K562 treated with DMSO at 1 percent for 24 hours (cell line): ENCODE results near the gene RNU1-2. TPM values are rescaled to one million over a fixed set of nuclear protein-coding genes. Genes with fewer than 3 reads are reported as not detected.

Experiments
- total RNA-seq: library from RNA; unstranded; fragments of 300-600 nt; gene quantifications from 2 replicates; pipeline ENCODE4 v1.2.3, GENCODE V29; 2022; ENCODE audit warnings: low read depth; ENCODE audit not compliant: insufficient read depth

RNU1-2 gene
- not detected in 2 replicates for total RNA-seq

GRCh38 chr1:16895598-16896315, at the start of gene RNU1-2:
RNU1-2 (plus strand) TSS chr1:16895980.

GRCh38 chr1:16921391-16922185, 25.8 kb downstream of the RNU1-2 start, which contains the start of gene CROCC:
CROCC (plus strand) TSS chr1:16921931; CDS start chr1:16922019, 88 bp downstream.

Other genes starting within 250 kb of the RNU1-2 start
- not detected in 2 replicates for gene RNU1-3, start 229.0 kb upstream of the RNU1-2 start, total RNA-seq
- not detected in 2 replicates for gene RNU1-4, start 155.5 kb upstream of the RNU1-2 start, total RNA-seq
- gene CROCC, start 26.0 kb downstream of the RNU1-2 start, total RNA-seq, result 18.7 and 19.5 TPM in 2 replicates
- not detected in 2 replicates for gene MFAP2, start 84.6 kb downstream of the RNU1-2 start, total RNA-seq
- gene ATP13A2, start 115.9 kb downstream of the RNU1-2 start, total RNA-seq, result 98.3 and 109 TPM in 2 replicates
- gene SDHB, start 158.1 kb downstream of the RNU1-2 start, total RNA-seq, result 163 and 176 TPM in 2 replicates
- gene PADI2, start 223.5 kb downstream of the RNU1-2 start, total RNA-seq, result 0.47 TPM in 1 of 2 replicates, not detected in the other